Duodenal mucosa (tissue), 2 donors: Measurements from ENCODE around the gene RNF150.

Source experiments
- H3K27ac ChIP-seq: one replicate; pipeline ENCODE4 v1.7.0; 2013; ENCODE audit warnings: low read depth, low read length
- H3K27me3 ChIP-seq, 2 donors: one replicate each; pipeline ENCODE4 v1.7.0; 2013; ENCODE audit warnings: low read length in 2 of 2, control low read depth in 1 of 2; ENCODE audit not compliant: insufficient read depth in 2 of 2, control insufficient read depth in 1 of 2
- H3K36me3 ChIP-seq, 2 donors: one replicate each; pipeline ENCODE4 v1.7.0; 2013; ENCODE audit warnings: low read length in 2 of 2, control low read depth in 1 of 2; ENCODE audit not compliant: insufficient read depth in 2 of 2, control insufficient read depth in 1 of 2
- H3K4me1 ChIP-seq, 2 donors: one replicate each; pipeline ENCODE4 v1.7.0; 2013; ENCODE audit warnings: low read length in 2 of 2, control low read depth in 1 of 2; ENCODE audit not compliant: insufficient read depth in 2 of 2, control insufficient read depth in 1 of 2
- H3K4me3 ChIP-seq, 2 donors: one replicate each; pipeline ENCODE4 v1.7.0; 2013; ENCODE audit warnings: low read length in 2 of 2, low read depth in 1 of 2
- H3K9ac ChIP-seq, 2 donors: one replicate each; pipeline ENCODE4 v1.7.0; 2013; ENCODE audit warnings: low read length in 2 of 2, low read depth in 1 of 2
- H3K9me3 ChIP-seq, 2 donors: one replicate each; pipeline ENCODE4 v1.7.0; 2013; ENCODE audit warnings: low read length in 2 of 2, control low read depth in 1 of 2; ENCODE audit not compliant: control insufficient read depth in 1 of 2

Gene RNF150

GRCh38 chr4:141013899-141014298 is 119.4 kb downstream of the RNF150 start:
- Histone ChIP-seq H3K27me3 (no peaks in the 10 kb centered on the region), H3K27ac (no peak overlapping the region), H3K9me3 (no peaks in the 10 kb centered on the region), H3K4me3 (no peak overlapping the region), H3K4me1 (no peaks in the 10 kb centered on the region), H3K9ac (no peak overlapping the region), H3K36me3 (no peaks in the 10 kb centered on the region)

DNA sequence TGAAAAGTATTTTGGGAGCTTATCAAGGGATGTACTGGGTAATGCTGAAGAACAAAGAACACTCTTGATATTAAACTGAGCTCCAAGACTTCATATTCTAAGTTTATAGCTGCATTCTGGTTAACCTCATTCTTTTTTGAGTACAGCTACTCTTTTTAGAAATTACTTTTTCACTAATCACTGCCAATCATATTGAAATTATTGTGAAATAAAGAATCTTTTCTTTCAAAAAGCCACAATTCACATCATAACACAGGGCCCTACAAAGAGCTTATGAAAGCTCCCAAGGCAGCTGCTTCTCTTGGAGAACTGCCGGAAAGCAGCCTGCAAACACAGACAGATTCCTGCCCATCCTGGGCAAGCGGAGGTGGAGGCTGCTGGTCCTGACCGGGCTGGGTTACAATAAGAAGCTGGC is 121.4 kb downstream of the RNF150 start:
- Histone ChIP-seq H3K27me3 (no peaks in the 10 kb centered on the region), H3K27ac (no peak overlapping the region), H3K9me3 (no peaks in the 10 kb centered on the region), H3K4me3 (no peak overlapping the region), H3K9ac (no peak overlapping the region), H3K4me1 (no peaks in the 10 kb centered on the region), H3K36me3 (no peaks in the 10 kb centered on the region)

DNA sequence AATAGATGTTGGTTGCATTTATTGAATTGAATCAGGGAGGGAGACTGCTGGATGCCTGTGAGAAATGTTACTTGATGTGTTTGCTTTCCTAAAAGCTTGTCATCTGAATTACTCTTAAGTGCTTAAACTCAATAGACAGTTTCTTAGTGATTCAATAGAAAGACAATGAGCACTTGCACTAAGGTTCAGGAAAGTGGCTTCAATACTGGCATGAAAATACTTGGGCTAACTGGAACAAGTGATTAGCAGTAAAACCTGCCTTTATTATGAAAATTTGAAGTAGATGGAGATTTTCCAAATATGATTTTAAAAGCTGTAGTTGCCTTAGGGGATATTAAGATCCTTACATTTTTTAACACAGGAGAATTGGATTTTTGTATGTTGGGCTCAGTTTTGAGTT is 123.3 kb downstream of the RNF150 start:
- H3K9ac ChIP-seq = no peak overlapping the region
- no peaks in the 10 kb centered on the region for H3K9me3 ChIP-seq
- no peaks in the 10 kb centered on the region for H3K36me3 ChIP-seq
- no peak overlapping the region for H3K27ac ChIP-seq
- no peaks in the 10 kb centered on the region for H3K4me1 ChIP-seq
- no peak overlapping the region for H3K4me3 ChIP-seq
- H3K27me3 ChIP-seq = no peaks in the 10 kb centered on the region

- Histone ChIP-seq H3K9me3 (no peaks in the 10 kb centered on the region), H3K9ac (no peak overlapping the region), H3K4me3 (no peak overlapping the region), H3K27ac (no peak overlapping the region), H3K4me1 (no peaks in the 10 kb centered on the region), H3K27me3 (no peaks in the 10 kb centered on the region), H3K36me3 (no peaks in the 10 kb centered on the region)
Observed at GRCh38 chr4:141009129-141009528, 124.1 kb downstream of the RNF150 start.

DNA sequence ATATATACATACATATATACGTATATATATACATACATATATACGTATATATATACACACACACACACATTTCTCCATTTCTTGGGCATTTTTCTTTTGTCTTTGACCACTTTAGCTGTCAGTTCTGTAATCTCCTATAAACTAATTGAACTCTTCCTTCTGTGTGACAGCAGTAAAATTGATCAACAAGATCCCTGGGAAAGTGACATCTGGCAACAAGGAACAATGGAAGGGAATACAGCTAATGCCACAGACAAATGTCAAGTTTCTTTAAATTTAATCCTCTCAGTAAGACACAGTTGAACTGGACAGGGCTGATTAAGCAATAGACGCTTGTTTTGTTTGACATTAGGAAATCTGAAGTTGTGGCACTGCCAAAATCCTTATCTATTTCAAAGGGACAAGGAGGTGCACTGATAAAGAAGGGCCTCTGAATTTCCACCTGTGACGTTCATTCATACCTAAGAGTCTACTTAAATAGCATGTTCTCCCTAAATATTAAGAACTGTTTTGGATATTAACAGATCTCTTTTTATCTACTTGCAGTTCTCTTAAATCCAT is 126.9 kb downstream of the RNF150 start:
- Histone ChIP-seq H3K9ac (no peak overlapping the region), H3K27ac (no peak overlapping the region), H3K9me3 (no peaks in the 10 kb centered on the region), H3K27me3 (no peaks in the 10 kb centered on the region), H3K36me3 (no peaks in the 10 kb centered on the region), H3K4me1 (no peaks in the 10 kb centered on the region), H3K4me3 (no peak overlapping the region)

DNA sequence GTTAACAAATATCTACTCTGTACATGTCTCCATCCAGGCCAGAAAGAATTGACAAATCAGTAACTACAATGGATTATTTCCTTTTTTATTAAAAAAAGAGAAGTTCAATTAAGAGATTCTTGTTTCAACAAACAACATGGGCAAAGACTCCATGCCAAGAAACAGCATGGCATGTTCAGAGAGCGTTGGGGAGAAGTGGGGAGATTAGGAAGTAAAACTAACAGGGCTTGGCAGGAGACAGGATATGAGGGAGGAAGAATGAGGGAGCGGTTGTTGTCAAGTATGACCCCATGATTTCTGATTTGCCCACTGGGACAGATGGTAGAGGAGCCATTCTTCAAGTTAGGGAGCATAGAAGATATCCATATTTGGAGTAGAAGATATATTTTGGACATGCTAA is 128.4 kb downstream of the RNF150 start:
- Histone ChIP-seq H3K36me3 (no peaks in the 10 kb centered on the region), H3K4me1 (no peaks in the 10 kb centered on the region), H3K9ac (no peak overlapping the region), H3K27ac (no peak overlapping the region), H3K4me3 (no peak overlapping the region), H3K9me3 (no peaks in the 10 kb centered on the region), H3K27me3 (no peaks in the 10 kb centered on the region)

DNA sequence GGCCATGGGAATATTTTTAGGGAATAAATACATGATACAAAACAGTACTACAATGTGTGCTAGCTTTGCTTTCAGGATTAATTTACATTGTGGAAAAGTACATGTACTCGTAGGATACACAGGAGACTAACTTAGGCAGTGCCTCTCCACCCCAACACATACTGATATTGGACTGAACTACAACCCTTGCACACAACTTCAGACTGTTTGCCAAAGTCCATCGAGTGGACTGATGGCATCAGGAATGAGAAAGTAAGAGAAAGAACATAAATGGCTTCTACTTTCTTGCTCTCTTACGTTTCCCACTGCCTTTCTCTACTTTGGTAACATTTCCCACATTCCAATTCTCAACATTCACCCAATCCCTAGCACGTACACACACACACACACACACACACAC is 130.1 kb downstream of the RNF150 start:
- Histone ChIP-seq H3K4me1 (no peaks in the 10 kb centered on the region), H3K27ac (no peak overlapping the region), H3K9ac (no peak overlapping the region), H3K27me3 (no peaks in the 10 kb centered on the region), H3K9me3 (no peaks in the 10 kb centered on the region), H3K4me3 (no peak overlapping the region), H3K36me3 (no peaks in the 10 kb centered on the region)

DNA sequence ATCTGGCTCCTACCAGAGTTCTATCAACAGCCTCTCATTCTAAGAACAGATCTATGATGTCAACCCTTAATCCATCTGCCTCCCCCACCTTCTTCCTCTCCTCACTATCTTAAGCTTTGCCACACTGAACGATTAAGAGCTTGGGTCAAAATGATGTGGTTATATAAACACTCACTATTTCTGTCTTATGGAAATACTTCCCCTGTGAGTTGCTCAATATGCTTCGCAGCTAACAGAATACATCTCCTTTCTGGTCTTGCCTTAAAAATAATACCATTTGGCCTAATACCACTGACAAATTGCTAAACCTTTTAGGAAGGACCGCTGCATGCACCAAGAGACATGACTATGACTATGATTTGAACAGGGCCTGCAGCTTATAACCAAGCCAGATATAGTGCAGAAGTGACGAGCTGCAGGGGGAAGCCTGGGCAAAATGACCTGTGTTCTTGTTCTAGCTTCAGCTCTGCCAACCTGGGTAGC is 130.9 kb downstream of the RNF150 start:
- no peak overlapping the region for H3K9ac ChIP-seq
- H3K27ac ChIP-seq = no peak overlapping the region
- H3K36me3 ChIP-seq = no peaks in the 10 kb centered on the region
- H3K4me1 ChIP-seq = no peaks in the 10 kb centered on the region
- H3K27me3 ChIP-seq = no peaks in the 10 kb centered on the region
- no peak overlapping the region for H3K4me3 ChIP-seq
- H3K9me3 ChIP-seq = no peaks in the 10 kb centered on the region

- no peak overlapping the region for H3K27ac ChIP-seq
- H3K4me1 ChIP-seq = no peaks in the 10 kb centered on the region
- no peak overlapping the region for H3K4me3 ChIP-seq
- H3K36me3 ChIP-seq = no peaks in the 10 kb centered on the region
- H3K9ac ChIP-seq = no peak overlapping the region
- no peaks in the 10 kb centered on the region for H3K9me3 ChIP-seq
- H3K27me3 ChIP-seq = no peaks in the 10 kb centered on the region
Observed at GRCh38 chr4:140996766-140997165, 136.5 kb downstream of the RNF150 start.

- H3K4me1 ChIP-seq = no peaks in the 10 kb centered on the region
- H3K36me3 ChIP-seq = no peaks in the 10 kb centered on the region
- H3K27ac ChIP-seq = no peak overlapping the region
- no peak overlapping the region for H3K9ac ChIP-seq
- H3K4me3 ChIP-seq = no peak overlapping the region
- H3K27me3 ChIP-seq = no peaks in the 10 kb centered on the region
- H3K9me3 ChIP-seq = no peaks in the 10 kb centered on the region
Observed at GRCh38 chr4:140995058-140995457, 138.2 kb downstream of the RNF150 start.

DNA sequence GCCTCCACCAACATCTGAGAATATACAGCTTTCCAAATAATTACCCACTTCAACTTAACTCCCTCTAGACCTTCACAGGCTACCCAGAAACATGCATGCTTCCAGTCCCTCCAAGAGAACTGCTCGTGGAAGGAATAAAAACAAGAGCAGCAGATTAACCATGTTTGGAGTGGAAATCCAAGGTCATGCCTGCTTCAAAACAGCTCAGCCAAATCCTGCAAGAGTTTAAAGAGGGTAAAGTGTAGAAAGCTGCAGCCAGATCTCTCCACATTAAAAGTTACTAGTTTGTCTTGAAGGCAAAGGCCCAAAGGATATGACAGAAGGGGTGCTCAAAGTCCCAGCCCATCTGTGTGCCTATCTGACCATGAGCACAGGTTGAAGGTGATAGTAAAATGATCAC is 139.3 kb downstream of the RNF150 start:
- Histone ChIP-seq H3K9ac (no peak overlapping the region), H3K9me3 (no peaks in the 10 kb centered on the region), H3K36me3 (no peaks in the 10 kb centered on the region), H3K4me3 (no peak overlapping the region), H3K27me3 (no peaks in the 10 kb centered on the region), H3K27ac (no peak overlapping the region), H3K4me1 (no peaks in the 10 kb centered on the region)
